ENCODE measurements around the gene CCDC7. TPM values are rescaled to one million over a fixed set of nuclear protein-coding genes. Genes with fewer than 3 reads are reported as not detected.
"Not testable (repeated sequence)": the region's sequence is repeated elsewhere in the genome, so short reads cannot be mapped to it uniquely, and the experiment has no call there.

Gene CCDC7
- total RNA-seq, 1 donor from 2014 or later = 20.9 TPM

DNA sequence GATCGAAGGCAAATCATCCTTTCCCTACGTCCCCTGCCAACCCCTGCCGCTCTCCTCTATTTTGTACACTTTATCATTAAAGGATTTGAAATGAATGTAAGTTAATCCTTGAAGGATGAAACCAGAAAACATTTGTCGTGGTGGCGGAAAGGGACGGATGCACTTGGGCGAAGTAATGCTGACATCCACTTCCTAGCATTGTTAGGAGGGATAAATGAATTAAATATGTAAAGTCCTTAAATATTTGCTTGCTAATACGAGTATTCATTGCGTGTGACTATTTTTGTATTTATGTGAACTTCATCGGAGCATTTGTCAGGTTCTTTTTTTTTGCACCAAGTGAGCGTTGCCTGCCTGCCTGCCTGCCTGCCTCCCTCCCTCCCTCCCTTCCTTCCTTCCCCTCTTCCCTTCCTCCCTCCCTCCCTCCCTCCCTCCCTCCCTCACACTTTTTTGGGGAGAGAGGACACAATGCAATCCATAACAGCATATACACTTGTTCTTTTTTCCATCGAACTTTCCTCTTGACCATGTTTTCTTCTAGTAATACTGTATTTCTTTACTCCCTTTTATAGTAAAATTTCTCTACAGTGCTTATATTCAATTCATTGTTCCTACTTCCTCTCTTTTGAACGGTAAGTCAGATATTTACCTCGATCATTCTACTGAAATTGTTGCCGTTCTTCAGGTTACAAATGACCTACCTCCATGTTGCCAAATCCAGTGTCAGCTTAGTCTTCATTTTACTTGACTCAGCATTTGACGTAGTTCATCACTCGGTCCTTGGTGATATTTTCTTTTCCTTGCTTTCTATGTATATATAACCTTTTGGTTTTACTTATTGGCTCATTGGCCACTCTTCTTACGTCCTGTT, 831 bp downstream of the CCDC7 start:
- intact Hi-C loops (cut with micrococcal nuclease) = loop anchor here (1.0 to 5.0 kb wide), 6 partner anchors 13 to 691 kb away; partner anchors contain the start of genes ITGB1 and KIF5B

DNA sequence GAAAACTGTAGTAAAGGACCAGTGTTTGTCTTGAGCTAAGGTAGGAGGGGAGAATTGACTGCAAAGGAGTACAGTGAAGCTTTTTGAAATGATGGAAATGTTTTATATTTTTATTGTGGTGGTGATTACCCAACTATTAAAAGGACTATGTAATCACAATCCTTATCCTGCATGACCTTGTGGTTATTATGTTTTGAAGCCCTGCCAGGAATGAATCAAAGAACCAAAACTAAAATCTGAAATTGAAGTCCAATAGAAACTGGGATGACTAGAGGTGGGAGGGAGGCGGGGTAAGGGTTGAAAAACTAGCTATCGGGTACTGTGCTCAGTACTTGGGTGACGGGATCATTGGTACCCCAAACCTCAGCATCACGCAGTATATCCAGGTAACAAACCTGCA, 8.2 kb downstream of the CCDC7 start:
- intact Hi-C loops (cut with micrococcal nuclease) = no loop called here

DNA sequence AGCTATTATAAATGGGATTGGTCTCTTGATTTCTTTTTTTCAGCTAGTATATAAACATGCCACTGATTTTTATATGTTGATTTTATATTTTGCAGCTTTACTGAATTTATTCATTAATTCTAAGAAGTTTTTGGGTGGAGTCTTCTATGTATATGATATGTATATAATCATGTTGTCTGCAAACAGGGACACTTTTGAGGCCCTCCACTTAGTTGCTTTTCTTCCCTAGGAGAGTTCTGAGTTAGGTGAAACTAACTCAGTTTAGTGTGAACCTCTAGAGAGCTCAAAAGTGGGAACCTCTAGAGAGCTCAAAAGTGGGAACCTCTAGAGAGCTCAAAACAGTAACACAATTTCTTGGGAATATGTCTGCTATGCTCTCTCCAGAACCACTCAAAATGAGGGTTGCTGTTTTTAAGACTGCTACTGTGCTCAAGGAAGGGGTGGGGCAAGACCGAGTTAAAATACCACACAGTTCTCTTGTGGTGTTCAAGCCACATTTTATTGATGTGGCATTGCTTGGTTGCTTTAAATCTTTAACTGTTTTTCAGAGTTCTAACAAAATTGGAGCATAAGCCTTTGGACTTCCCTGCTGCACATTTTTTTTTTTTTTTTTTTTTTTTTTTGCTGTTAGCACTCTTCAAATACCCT, 13.2 kb downstream of the CCDC7 start:
- intact Hi-C loops (cut with micrococcal nuclease) = loop anchor here (1.0 kb wide), 1 partner anchor 13 kb away; the partner anchor contains the start of gene CCDC7

DNA sequence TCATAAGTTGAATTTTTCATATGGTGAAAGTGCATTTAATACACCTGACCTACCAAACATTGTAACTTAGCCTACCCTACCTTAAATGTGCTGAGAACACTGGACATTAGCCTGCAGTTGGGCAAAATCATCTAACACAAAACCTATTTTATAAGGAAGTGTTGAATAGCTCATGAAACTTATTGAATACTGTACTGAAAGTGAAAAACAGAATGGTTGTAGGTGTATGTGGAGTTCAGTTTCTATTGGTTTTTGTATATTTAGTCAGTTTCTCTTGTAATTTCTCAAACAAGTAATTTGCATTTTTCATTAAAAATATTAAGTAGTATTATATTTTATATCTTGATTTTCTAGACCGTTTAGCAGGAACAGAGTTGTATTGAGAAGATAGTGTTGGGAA, 15.3 kb downstream of the CCDC7 start:
- intact Hi-C loops (cut with micrococcal nuclease) = no loop called here

DNA sequence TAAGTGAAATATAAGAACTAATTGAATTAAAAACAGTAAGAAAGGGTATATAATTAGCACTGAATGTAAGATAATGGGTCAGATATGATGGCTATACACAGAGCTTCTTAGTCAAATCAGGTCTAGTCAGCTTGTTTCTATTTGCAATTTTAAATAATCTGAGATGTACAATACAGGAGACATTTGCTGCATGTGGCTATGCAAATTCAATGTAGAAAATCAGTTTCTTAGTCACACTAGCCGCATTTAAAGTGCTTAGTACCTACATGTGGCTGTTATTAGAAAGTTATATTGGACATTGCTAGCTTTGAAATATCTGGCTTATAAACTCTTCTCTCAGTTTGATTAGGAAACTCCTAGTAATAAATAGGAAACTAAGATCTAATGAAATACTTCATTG, 25.3 kb downstream of the CCDC7 start:
- intact Hi-C loops (cut with micrococcal nuclease) = no loop called here

DNA sequence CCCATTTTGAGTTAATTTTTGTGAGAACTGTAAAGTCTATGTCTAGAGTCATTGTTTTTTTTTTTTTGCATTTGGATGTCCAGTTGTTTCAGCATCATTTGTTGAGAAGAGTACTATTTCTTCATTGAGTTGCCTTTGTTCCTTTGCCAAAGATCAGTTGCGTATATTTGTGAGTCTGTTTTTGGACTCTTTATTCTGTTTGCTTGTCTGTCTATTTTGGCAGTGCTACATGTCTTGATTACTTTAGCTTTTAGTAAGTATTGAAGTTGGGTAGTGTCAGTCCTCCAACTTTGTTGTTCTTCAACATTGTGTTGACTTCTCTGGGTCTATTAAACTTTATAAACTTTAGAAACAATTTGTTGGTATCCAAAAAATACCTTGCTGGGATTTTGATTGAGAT, 31.6 kb downstream of the CCDC7 start:
- intact Hi-C loops (cut with micrococcal nuclease) = no loop called here

DNA sequence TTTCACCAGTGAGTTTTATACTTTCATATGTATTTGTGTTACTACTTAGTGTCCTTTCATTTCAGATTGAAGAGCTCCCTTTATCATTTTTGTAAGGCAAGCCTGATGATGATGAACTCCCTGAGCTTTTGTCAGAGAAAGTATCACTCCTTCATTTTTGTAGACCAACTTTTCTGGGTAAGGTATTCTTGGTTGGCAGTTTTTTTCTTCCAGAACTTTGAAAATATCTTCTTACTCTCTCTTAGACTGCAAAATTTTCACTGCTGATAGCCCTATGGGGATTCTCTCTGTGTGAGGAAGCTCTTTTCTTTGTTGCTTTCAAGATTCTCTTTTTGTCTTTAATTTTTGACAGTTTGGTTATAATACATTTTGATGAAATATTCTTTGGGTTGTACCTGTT, 35.7 kb downstream of the CCDC7 start:
- intact Hi-C loops (cut with micrococcal nuclease) = no loop called here

DNA sequence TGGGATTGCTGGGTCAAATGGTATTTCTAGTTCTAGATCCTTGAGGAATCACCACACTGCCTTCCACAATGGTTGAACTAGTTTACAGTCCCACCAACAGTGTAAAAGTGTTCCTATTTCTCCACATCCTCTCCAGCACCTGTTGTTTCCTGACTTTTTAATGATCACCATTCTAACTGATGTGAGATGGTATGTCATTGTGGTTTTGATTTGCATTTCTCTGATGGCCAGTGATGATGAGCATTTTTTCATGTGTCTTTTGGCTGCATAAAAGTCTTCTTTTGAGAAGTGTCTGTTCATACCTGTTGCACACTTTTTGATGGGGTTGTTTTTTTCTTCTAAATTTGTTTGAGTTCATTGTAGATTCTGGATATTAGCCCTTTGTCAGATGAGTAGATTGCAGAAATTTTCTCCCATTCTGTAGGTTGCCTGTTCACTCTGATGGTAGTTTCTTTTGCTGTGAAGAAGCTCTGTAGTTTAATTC, 37.1 kb downstream of the CCDC7 start:
- intact Hi-C loops (cut with micrococcal nuclease) = not testable (repeated sequence)

DNA sequence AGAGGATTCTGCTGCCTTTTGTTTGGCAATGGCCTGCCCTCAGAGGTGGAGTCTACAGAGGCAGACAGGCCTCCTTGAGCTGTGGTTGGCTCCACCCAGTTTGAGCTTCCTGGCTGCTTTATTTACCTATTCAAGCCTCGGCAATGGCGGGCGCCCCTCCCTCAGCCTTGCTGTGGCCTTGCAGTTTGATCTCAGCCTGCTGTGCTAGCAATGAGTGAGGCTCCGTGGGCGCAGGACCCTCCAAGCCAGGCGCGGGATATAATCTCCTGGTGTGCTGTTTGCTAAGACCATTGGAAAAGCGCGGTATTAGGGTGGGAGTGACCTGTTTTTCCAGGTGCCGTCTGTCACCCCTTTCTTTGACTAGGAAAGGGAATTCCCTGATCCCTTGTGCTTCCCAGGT, 42.1 kb downstream of the CCDC7 start:
- intact Hi-C loops (cut with micrococcal nuclease) = not testable (repeated sequence)

DNA sequence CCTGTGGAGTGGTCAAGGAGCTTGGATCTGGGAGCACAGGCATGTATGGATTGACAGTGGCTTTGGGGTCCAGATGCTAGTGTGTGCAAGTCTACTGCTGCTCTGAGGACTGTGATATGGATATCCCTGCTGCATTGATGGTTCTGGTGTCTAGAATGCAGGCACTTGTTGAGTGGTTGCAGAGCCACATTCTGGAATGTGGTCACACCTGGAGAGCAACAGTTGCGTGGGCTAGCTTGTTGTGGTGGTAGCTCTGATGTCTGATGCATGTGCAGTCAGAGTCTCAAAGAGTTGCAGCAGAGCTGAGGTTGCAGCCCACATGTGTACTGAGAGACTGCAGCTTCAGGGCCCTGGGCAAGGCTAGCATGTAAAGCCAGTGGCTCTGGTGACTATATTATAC, 43.2 kb downstream of the CCDC7 start:
- intact Hi-C loops (cut with micrococcal nuclease) = no loop called here

DNA sequence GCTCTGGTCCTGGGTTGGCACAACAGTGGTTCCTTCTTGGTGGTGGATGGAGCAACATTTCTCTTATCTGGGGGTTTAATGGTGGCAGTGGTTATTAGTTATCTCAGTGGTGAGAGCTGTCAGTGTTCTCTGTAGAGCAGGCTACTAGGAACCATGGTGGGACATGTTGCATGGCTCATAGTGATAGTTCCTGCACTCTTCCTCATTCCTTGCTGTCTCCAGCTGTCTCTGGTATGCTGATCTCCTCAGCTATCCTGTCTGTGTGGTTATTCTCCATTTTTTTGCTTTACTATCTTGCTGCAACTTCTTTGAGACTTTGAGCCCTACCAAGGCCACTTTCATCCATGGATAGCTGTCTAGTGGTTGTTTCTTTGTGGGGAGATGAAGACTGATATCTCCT, 44.0 kb downstream of the CCDC7 start:
- intact Hi-C loops (cut with micrococcal nuclease) = no loop called here

DNA sequence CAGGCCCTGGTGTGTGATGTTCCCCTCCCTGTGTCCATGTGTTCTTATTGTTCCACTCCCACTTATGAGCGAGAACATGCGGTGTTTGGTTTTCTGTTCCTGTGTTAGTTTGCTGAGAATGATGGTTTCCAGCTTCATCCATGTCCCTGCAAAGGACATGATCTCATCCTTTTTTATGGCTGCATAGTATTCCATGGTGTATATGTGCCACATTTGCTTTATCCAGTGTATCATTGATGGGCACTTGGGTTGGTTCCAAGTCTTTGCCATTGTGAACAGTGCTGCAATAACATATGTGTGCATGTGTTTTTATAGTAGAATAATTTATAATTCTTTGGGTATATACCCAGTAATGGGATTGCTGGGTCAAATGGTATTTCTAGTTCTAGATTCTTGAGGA, 48.6 kb downstream of the CCDC7 start:
- intact Hi-C loops (cut with micrococcal nuclease) = not testable (repeated sequence)

DNA sequence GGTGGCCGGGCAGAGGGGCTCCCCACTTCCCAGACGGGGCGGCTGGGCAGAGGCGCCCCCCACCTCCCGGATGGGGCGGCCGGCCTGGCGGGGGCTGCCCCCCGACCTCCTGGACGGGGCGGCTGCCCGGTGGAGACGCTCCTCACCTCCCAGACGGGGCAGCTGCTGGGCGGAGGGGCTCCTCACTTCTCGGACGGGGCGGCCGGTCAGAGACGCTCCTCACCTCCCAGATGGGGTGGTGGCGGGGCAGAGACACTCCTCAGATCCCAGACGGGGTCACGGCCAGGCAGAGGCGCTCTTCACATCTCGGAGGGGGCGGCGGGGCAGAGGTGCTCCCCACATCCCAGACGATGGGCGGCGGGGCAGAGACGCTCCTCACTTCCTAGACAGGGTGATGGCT, 54.2 kb downstream of the CCDC7 start:
- intact Hi-C loops (cut with micrococcal nuclease) = not testable (repeated sequence)

DNA sequence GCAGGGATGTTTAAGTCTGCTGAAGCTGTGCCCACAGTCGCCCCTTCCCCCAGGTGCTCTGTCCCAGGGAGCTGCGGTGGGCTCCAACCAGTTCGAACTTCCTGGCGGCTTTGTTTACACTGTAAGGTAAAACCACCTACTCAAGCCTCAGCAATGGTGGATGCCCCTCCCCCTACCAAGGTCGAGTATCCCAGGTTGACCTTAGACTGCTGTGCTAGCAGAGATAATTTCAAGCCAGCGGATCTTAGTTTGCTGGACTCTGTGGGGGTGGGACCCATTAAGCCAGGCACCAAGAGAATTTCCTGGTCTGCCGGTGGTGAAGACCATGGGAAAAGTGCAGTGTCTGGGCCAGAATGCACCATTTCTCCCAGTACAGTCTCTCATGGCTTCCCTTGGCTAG, 56.0 kb downstream of the CCDC7 start:
- intact Hi-C loops (cut with micrococcal nuclease) = no loop called here

DNA sequence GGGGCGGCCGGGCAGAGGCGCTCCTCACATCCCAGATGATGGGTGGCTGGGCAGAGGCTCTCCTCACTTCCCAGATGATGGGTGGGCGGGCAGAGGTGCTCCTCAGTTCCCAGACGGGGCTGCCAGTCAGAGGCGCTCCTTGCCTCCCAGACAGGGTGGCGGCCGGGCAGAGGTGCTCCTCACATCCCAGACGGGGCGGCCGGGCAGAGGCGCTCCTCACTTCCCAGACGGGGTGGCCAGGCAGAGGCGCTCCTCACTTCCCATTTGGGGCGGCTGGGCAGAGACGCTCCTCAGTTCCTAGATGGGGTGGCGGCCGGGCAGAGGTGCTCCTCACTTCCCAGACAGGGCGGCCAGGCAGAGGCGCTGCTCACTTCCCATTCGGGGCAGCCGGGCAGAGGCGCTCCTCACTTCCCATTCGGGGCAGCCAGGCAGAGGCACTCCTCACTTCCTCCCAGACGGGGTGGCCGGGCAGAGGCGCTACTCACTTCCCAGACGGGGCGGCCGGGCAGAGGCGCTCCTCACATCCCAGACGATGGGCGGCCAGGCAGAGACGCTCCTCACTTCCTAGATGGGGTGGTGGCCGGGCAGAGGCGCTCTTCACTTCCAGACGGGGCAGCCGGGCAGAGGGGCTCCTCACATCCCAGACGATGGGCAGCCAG, 60.0 kb downstream of the CCDC7 start:
- intact Hi-C loops (cut with micrococcal nuclease) = not testable (repeated sequence)

DNA sequence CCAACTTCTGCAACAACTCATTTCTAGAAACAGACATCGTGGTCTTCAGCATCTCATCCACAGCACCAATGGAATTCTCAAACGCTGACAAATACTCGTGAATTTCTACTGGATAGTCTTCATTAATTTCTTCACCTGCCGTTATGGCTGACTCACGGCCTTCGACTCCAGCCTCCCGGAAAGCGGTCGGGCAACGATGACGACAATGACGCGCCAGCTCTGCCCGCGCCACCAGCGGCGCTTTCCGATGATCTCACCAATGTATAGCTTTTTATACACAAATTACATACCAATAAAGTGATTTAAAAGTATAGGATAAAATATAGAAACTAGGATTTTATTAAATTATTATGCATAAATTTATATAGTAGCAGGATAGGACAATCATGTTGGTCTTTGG, 65.7 kb downstream of the CCDC7 start:
- intact Hi-C loops (cut with micrococcal nuclease) = no loop called here

DNA sequence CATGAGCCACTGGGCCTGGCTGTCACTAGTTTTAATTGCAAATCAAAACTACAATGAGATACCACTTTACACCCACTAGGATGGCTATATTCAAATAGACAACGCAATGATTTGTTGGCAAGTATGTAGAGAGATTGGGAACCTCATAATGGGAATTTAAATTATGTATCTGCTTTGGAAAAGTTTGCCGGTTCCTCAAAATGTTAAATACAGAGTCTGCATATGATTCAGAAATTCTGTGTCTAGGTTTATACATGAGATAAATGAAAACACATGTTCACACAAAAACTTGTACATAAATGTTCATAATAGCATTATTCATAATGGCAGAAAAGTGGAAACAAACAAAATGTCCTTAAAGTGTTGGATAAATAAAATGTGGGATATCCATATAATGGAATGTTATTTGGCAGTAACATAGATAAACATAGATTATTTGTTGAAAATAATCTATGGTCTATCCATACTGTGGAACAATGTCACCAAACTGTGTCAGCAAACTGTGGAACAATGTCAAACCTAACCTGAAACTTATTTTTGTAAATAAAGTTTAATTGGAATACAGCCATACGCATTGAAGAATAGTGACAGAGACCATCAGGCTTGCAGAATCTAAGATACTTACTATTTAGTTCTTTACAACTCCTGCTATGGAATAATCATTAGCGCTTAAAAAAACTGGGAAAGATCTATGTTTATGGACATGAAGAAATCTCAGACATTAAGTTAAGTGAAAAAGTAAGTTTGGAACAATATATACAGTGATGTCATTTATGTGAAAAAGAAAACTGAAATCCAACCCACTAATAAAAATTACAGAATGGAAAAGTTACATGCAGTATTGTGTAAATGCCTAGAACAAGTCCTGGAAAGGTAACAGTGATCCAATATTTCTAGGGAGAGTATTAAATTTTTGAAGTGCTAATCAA, 70.9 kb downstream of the CCDC7 start:
- intact Hi-C loops (cut with micrococcal nuclease) = no loop called here

DNA sequence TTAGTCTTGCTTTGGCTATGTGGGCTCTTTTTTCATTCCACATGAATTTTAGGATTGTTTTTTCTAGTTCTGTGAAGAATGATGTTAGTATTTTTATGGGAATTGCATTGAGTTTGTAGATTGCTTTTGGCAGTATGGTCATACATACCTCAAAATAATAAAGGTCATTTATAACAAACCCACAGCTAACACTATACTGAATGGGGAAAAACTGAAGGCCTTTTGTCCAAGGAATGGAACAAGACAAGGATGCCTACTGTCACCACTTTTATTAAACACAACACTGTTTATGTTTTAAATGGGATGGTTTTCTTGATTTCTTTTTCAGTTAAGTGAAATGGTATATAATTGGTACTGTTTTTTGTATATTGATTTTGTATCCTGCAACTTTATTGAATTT, 84.3 kb downstream of the CCDC7 start:
- intact Hi-C loops (cut with micrococcal nuclease) = no loop called here

DNA sequence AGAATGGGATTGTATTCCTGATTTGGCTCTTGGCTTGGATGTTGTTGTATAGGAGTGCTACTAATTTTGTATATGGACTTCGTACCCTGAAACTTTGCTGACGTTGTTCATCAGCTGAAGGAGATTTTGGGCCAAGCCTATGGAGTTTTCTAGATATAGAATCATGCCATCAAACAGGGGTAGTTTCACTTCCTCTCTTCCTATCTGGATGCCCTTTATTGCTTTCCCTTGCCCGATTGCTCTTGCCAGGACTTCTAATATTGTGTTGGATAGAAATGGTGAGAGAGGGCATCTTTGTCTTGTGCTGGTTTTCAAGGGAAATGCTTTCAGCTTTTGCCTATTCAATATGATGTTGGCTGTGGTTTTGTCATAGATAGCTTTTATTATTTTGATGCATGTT, 92.3 kb downstream of the CCDC7 start:
- intact Hi-C loops (cut with micrococcal nuclease) = no loop called here

DNA sequence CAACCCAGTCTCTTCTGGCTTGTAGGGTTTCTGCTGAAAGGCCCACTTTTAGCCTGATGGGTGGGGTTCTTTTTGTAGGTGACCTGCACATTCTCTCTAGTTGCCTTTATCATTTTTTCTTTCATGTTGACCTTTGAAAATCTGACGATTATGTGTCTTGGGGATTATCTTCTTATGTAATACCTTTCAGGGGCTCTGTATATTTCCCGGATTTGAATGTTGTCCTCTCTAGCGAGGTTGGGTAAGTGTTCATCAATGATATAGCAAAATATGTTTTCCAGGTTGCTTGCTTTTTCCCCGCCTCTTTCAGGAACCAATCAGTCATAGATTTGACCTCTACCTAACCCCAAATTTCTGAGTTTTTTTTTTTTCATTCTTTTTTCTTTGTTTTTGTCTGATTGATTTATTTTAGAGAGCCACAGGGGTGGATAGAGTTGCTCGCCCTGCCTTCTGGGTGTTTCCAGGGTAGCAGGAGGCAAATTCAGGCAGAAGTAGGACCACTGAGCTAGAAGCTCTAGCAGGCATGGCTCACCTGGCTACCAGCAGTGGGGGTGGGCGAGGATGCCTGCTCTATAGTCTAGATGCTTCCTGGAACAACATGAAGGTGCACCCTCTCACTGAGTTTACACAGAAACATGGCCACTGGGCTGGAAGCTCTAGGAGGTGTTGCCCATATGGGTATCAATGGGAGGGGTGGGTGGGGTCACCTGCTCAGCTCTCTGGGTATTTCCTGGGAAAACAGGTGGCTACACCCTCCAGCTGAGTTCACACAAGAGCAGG, 94.9 kb downstream of the CCDC7 start:
- intact Hi-C loops (cut with micrococcal nuclease) = no loop called here
